Keratinocyte (primary cell): Measurements from ENCODE around the gene DST. TPM values are rescaled to one million over a fixed set of nuclear protein-coding genes. Genes with fewer than 3 reads are reported as not detected.

Experiments used
- DNase-seq: peaks from one replicate; pipeline ENCODE4 v3.0.0-alpha.2; 2011; ENCODE audit warnings: low read depth, missing footprints, low spot score
- FAIRE-seq: peaks from 2 replicates; lab custom pipeline; 2011; peaks lifted over from hg19 to GRCh38; lab: Jason Lieb, UNC
- H2AFZ ChIP-seq: 2 replicates; pipeline ENCODE4 v1.6.0; 2012; ENCODE audit warnings: low read length, control low read depth, inconsistent platforms; ENCODE audit not compliant: control insufficient read depth
- H3K27ac ChIP-seq: 2 replicates; pipeline ENCODE4 v1.5.1; 2011; ENCODE audit warnings: low read length; ENCODE audit not compliant: control insufficient read depth, insufficient read depth
- H3K27me3 ChIP-seq: 3 replicates; pipeline ENCODE4 v1.6.0; 2011; ENCODE audit warnings: low read length; ENCODE audit not compliant: control insufficient read depth, insufficient read depth; ENCODE audit errors: extremely low read depth
- H3K36me3 ChIP-seq, 2 experiments: 2 replicates in 1 of 2; 3 replicates in 1 of 2; pipeline ENCODE4 v1.5.1; 2011; ENCODE audit warnings: low read length in 2 of 2, mild to moderate bottlenecking in 1 of 2; ENCODE audit not compliant: control insufficient read depth in 2 of 2, insufficient read depth in 2 of 2; ENCODE audit errors: extremely low read depth in 1 of 2
- H3K4me1 ChIP-seq: 3 replicates; pipeline ENCODE4 v1.5.1; 2011; ENCODE audit warnings: low read length; ENCODE audit not compliant: control insufficient read depth, insufficient read depth; ENCODE audit errors: extremely low read depth
- H3K4me2 ChIP-seq: 3 replicates; pipeline ENCODE4 v1.6.0; 2011; ENCODE audit warnings: low read depth, low read length; ENCODE audit not compliant: control insufficient read depth, insufficient read depth; ENCODE audit errors: extremely low read depth
- H3K4me3 ChIP-seq, 3 experiments: fragments of 200-600 bp in 1 of 3; sonication (generic) in 1 of 3; 2 replicates in 2 of 3; 3 replicates in 1 of 3; pipeline ENCODE4 v1.5.1; 2011 to 2016; ENCODE audit warnings: low read length in 3 of 3, mild to moderate bottlenecking in 3 of 3, control low read depth in 2 of 3, inconsistent platforms in 1 of 3, low read depth in 1 of 3, mixed read lengths in 1 of 3, mixed run types in 1 of 3, moderate library complexity in 1 of 3; ENCODE audit not compliant: control insufficient read depth in 2 of 3, insufficient read depth in 2 of 3; ENCODE audit errors: extremely low read depth in 1 of 3
- H3K79me2 ChIP-seq: 2 replicates; pipeline ENCODE4 v1.6.0; 2012; ENCODE audit warnings: low read length; ENCODE audit not compliant: control insufficient read depth, insufficient read depth
- H3K9ac ChIP-seq: 3 replicates; pipeline ENCODE4 v1.6.0; 2011; ENCODE audit warnings: low read length; ENCODE audit not compliant: control insufficient read depth, insufficient read depth; ENCODE audit errors: extremely low read depth
- H3K9me1 ChIP-seq: 3 replicates; pipeline ENCODE4 v1.6.0; 2011; ENCODE audit warnings: low read length; ENCODE audit not compliant: control insufficient read depth, insufficient read depth; ENCODE audit errors: extremely low read depth
- H3K9me3 ChIP-seq: 2 replicates; pipeline ENCODE4 v1.5.1; 2012; ENCODE audit warnings: low read depth, low read length; ENCODE audit not compliant: control insufficient read depth
- H4K20me1 ChIP-seq: 3 replicates; pipeline ENCODE4 v1.6.0; 2011; ENCODE audit warnings: low read length; ENCODE audit not compliant: control insufficient read depth, insufficient read depth; ENCODE audit errors: extremely low read depth
- CTCF ChIP-seq, 3 experiments: IDR thresholded peaks in 1 of 3; conservative IDR thresholded peaks in 1 of 3; optimal IDR thresholded peaks in 1 of 3; 2 replicates in 2 of 3; 3 replicates in 1 of 3; pipeline versions ENCODE3 to v1.5.1; 2011; ENCODE audit warnings: low read length in 3 of 3, mild to moderate bottlenecking in 3 of 3, moderate library complexity in 2 of 3, control low read depth in 1 of 3, inconsistent platforms in 1 of 3; ENCODE audit not compliant: insufficient read depth in 2 of 3; ENCODE audit errors: extremely low read depth in 1 of 3
- EZH2 ChIP-seq: IDR thresholded peaks from one replicate; pipeline ENCODE4 v1.6.1; 2012; ENCODE audit warnings: inconsistent platforms, mild to moderate bottlenecking, low read length, moderate library complexity
- dilution Hi-C: fragments of 300-500 bp; cut with MboI; formaldehyde crosslinking; loops from one replicate; pipeline ENCODE4 v1.7.0; 2020; ENCODE audit warnings: low sequenced_read_pairs; ENCODE audit not compliant: extremely low pct_ligation_motif_present
- polyA plus RNA-seq, 5 experiments: library from polyadenylated mRNA; depleted of rRNA in 3 of 5; stranded (reverse) in 3 of 5; stranded (forward) in 1 of 5; unstranded in 1 of 5; fragments of >200 nt; gene quantifications; 1 replicate in 1 of 5; 2 replicates in 3 of 5; 3 replicates in 1 of 5; pipeline versions ENCODE4 v1.2.1 to v1.2.3, GENCODE V29; 2011 to 2012; ENCODE audit warnings: missing spikeins in 2 of 5, low read depth in 1 of 5, low replicate concordance in 1 of 5

DST gene
- polyA plus RNA-seq, 1 donor (not counting 4 experiments of a cell fraction or from before 2014, with no cell fraction given): 455 TPM

GRCh38 chr6:56652994-56653393 is 10.3 kb upstream of the DST start:
- DNase-seq (no peak), FAIRE-seq (peak; percentile 52)
- H3K4me3 ChIP-seq: peak overlapping the region in 2 of 3 experiments; percentile 50 to 57
- H3K4me2 ChIP-seq: peak overlapping the region; percentile 80
- H4K20me1 ChIP-seq: no peaks in the 10 kb centered on the region
- H3K9me1 ChIP-seq: no peaks in the 10 kb centered on the region
- no peaks in the 10 kb centered on the region for H3K79me2 ChIP-seq
- TF ChIP-seq EZH2: no peak
- no peak for TF ChIP-seq CTCF (optimal IDR thresholded peaks at IDR 0.05 in 1 of 3, IDR thresholded peaks at IDR 0.05 in 1 of 3, conservative IDR thresholded peaks at IDR 0.05 in 1 of 3; ENCODE audit: extremely low read depth in 1 of 3, insufficient read depth in 2 of 3, low read length in 3 of 3)
- peak overlapping the region; percentile 60 for H3K9ac ChIP-seq
- peaks cover 66% of the 10 kb centered on the region for H3K4me1 ChIP-seq
- peak overlapping the region; percentile 93 for H3K27ac ChIP-seq
- H2AFZ ChIP-seq: no peak overlapping the region
- peaks cover 1 to 2% of the 10 kb centered on the region in 2 experiments for H3K36me3 ChIP-seq
- H3K27me3 ChIP-seq: no peaks in the 10 kb centered on the region
- dilution Hi-C loops: no loop called here
- H3K9me3 ChIP-seq: no peaks in the 10 kb centered on the region

- peak overlapping the region; percentile 18 for H2AFZ ChIP-seq
- H3K4me1 ChIP-seq: peaks cover 65% of the 10 kb centered on the region
- dilution Hi-C loops: no loop called here
- H3K27me3 ChIP-seq: no peaks in the 10 kb centered on the region
- H4K20me1 ChIP-seq: no peaks in the 10 kb centered on the region
- peak overlapping the region in 2 of 3 experiments; percentile 50 to 57 for H3K4me3 ChIP-seq
- DNase-seq: no peak
- H3K9me3 ChIP-seq: no peaks in the 10 kb centered on the region
- H3K79me2 ChIP-seq: no peaks in the 10 kb centered on the region
- TF ChIP-seq CTCF (optimal IDR thresholded peaks at IDR 0.05 in 1 of 3, IDR thresholded peaks at IDR 0.05 in 1 of 3, conservative IDR thresholded peaks at IDR 0.05 in 1 of 3; ENCODE audit: extremely low read depth in 1 of 3, insufficient read depth in 2 of 3, low read length in 3 of 3): no peak
- TF ChIP-seq EZH2: no peak
- FAIRE-seq: peak; percentile 81
- peak overlapping the region; percentile 93 for H3K27ac ChIP-seq
- peak overlapping the region; percentile 80 for H3K4me2 ChIP-seq
- peaks cover 2% of the 10 kb centered on the region in 2 experiments for H3K36me3 ChIP-seq
- H3K9me1 ChIP-seq: no peaks in the 10 kb centered on the region
- H3K9ac ChIP-seq: peak overlapping the region; percentile 60
These were observed 9.5 kb upstream of the DST start for GRCh38 chr6:56652231-56652630.
